GM18861 (cell line): Measurements from ENCODE around the gene ST6GALNAC3.
A peak's percentile ranks its signal among the peaks of the same experiment; 100 is the strongest.

Experiments used
- ATAC-seq: cut with Tn5 transposase; IDR thresholded peaks from one replicate; pipeline ENCODE4 v1.9.1; 2021; ENCODE audit not compliant: unreplicated experiment

The ST6GALNAC3 gene

DNA sequence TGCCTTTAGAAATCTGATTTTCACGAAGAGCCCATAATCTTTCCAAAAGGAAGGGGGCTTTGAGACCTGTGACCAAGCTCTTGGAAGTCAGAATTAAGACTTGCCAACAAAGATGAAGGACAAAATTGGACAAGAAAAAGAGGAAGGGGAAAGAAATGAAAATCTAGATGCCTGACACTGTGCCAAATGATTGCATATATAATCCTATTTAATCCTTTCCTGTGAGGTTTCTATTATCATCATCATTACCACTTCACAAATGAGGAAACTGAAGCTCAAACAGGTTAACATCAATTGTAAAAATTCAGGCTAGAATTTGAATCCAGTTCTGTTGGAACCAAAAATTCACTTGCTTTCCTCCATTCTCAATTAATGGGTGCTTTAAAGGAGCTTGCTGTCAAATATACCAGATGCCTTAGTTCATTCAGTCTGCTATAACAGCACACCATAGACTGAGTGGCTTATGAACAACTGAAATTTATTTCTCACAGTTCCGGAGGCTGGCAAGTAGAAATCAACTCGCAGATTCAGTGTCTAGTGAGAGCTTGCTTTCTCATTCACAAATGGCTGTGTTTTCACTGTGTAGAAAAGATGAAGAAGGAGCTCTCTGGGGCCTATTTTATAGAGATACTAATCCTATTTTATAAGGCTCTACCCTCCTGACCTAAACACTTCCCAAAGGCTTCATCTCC, 595.2 kb downstream of the ST6GALNAC3 start:
- no peak for ATAC-seq

DNA sequence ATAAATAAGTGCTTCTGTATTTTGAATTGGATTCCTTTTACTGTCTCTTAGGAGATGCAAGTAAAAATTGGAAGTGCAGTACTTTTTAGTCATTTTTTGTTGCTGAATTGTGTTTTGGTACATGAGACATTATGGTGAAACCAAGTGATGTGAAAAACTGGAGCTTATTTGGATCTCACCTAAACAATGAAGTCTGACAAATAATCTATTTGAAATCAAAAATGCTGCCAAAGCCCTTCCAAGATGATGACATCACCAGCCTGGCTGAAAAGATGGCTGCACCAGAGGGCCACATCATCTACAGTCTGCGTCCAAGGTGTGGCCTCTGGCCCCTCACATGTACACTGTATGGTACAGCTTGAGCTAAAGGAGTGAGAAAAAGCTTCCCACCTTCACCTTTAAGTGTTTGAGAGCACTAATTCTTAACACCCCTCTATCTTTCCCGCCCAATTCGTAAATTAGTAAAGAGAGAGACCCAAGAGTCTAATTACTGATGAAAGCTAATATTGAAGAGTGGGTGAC, 600.2 kb downstream of the ST6GALNAC3 start:
- no peak for ATAC-seq

GRCh38 chr1:76677416-76678405, 603.2 kb downstream of the ST6GALNAC3 start:
- peak; percentile 84 for ATAC-seq

- ATAC-seq: no peak
Observed at GRCh38 chr1:76679534-76680152, 605.1 kb downstream of the ST6GALNAC3 start.

- ATAC-seq: no peak
Observed at GRCh38 chr1:76680651-76681050, 606.1 kb downstream of the ST6GALNAC3 start.

DNA sequence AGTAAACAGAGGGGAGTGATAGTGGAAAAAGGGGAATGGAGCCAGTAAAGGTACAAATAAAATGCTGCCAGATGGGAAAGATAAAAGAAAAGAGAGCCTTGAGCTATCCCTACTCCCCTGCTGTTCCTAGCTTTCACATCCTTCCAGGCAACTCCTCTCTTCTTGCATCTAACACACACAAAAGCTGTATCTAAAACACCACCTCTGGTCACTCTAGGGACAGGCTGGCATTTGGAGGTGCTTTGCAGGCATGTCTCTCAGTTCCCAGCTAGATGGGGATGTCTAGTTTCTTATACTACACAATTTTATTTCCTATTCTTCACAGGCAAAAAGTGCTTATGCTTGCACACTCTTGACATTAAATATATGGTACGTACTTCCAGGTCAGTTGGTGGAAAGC, 607.6 kb downstream of the ST6GALNAC3 start:
- no peak for ATAC-seq
